ENCODE data around the gene ATP6V0D1.

ATP6V0D1 gene

DNA sequence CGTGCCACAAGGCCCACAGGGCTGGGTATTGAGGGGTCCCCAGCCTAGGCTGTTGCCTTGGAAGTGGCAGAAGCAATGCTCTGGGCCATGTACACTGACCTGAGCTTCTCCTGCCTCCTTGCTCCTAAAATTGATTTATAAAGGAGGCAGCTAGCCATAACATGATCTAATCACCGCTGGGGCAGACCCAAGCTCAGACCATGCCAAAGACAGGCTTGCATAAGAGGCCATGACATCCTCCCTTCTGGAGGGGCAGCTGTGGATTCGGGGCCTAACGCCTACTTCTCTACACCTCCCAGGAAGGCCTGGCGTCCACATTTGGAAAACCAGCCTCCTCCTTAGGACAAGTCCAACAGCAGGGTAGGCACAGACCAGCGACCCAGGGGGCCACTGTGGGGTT lies 37.7 kb downstream of the ATP6V0D1 start:
- no peak for DNase-seq

DNA sequence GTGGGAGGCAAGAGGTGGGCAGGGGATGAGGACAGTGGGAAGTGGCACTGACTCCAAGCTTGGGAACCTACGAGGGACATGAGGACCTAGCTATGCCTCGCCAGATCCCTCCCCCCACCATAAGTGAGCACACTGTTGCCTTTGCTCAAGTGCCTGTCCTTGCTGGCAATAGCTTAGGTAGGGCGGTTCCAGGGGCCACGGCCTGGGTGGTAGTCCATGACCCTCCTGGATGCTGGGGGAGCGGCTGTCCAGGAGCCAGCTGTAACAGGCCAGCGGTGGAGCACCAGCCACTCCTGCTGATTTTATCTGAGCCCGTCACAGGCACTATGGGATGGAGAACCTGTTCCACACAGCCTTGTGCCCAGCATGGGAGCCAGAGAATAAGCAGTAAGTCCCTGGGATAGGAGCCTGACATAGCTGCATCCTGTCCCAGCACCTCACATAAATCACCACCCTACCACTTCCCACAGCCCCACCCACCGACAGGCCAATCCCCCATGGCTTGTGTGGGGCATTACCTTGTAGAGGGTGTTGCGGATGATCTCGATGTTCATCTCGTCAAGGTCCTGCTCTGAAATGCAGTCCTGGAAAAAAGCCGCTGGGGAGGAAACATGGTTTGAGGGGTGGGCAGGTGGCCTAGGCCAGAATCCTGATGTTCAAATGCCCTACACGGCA lies 38.2 kb downstream of the ATP6V0D1 start:
- DNase-seq, result no peak

DNA sequence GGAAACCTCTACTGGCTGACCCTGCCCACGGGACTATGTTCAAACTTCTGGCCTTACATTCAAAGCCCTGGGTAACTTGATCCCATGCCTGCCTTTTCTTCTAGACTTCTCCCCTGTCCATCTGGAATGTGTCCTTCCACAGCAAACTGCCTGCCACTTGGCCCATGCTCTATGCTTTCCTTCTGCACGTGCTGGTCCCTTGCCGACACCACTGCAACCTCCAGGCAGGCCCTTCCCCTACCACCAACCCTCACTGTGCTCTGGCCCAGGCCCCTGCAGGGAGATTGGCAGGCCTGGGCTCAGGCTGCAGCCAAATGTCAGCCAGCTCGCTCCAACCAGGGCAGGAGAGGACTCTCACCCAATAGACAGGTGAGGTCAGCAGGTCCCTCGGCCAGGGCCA lies 39.0 kb downstream of the ATP6V0D1 start:
- DNase-seq, result no peak

DNA sequence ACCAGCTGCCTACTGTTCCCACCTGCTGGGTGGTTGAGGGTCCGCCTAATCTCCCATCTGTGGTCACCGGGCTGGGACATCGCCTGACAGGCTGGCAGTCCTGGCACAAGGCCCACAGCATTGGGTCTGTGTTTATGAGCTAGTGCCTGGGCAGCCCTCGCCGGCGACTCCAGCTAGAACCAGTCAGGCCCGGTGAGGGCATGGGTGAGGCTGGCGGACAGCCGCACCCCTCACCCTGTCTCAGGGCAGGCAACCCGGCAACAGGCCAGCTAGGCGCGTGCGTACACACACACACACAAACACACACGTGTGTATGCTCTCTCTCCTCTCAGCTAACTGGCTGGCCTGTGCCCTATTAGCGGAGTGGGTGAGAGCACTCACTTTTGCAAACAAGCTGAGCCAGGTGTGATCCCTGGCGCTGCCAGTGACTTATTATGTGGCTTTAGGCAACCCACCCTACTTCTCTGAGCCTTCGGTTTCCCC lies 39.6 kb downstream of the ATP6V0D1 start:
- no peak for DNase-seq

DNA sequence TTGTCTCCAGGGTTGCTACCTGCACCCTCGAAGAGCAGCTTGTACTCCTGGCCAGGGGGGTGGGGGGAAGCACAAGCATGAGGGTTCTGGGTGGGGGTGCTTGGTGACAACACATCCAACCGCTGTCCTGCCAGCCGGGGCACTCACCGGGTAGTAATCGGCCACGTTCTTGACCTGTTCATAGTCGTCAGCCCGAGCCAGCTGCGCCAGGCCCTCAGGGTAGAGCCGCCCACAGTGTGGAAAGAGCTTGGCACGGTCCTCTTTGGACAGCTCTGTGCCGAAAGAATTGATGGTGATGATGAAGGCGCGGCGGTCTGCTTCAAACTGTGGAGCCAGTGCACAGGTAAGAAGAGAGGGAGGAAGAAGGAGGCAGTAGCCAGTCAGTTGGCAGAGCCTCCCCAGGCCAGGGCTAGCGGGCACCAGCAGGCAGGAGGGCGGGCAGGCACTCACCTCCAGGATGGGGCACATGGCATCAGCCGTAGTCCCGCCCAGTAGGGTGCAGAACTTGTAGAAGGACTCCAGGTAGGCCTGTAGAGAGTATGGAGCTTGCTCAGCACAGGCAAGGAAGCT lies 42.0 kb downstream of the ATP6V0D1 start:
- DNase-seq, result no peak

DNA sequence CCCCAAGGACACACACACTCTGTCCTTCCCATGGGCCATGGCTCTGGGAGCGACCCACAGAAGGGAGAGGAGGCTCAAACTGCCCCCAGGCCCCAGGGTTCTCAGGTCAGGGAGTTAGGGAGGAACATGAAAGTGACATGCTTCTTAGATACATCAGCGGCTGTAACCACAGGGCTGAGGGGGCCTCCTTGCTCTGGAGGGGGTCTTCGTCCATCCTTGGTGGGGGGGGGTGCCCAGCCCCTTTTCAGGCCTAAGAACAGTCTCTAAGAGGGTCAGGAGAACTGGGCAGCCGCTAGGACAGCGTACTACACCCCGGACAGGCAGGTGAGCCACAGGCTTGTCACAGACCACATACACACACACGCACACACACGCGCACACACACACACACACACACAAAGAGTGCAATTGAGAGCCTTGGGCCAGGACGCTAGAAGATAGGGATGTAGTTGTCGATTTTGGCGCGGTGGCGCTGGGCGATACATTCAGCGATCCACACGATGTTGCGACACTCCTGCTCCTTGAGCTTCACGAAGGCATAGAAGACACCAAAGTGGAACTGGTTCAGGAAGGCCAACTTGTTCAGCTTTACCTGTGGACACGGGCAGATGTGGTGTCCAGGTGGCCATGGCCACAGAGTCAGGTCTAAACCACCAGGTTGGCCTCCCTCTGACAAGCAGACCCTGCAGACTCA lies 42.7 kb downstream of the ATP6V0D1 start:
- DNase-seq, result no peak

DNA sequence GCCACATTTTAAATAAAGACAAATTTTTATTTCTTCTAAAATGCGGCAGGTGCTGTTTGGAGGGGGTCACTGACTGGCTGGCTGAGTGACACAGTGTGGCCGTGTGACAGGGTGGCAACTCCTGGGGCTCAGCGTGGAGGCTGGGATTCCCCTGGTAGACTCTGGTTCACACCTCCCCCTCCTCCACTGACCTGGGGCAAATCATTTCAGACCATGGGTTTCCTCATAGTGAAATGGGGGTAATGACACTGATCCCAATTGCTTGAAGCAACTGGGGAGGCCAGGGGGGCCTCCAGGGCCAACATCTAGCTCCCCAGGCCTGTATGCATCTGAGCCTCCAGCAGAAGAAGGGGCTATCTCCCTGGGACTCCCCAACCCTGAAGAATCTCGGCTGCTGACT lies 43.4 kb downstream of the ATP6V0D1 start:
- no peak for DNase-seq

DNA sequence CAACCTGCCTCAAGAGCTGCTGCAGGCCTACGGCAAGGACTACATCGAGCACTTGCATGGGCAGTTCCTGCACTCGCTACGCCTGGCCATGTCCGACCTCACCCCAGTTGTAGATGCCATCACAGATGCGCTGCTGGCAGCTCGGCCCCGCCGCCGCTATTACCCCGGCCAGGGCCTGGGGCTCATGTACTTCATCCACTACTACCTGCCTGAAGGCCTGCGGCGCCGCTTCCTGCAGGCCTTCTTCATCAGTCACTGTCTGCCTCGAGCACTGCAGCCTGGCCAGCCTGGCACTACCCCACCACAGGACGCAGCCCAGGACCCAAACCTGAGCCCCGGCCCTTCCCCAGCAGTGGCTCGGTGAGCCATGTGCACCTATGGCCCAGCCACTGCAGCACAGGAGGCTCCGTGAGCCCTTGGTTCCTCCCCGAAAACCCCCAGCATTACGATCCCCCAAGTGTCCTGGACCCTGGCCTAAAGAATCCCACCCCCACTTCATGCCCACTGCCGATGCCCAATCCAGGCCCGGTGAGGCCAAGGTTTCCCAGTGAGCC lies 44.2 kb downstream of the ATP6V0D1 start:
- DNase-seq, result no peak

DNA sequence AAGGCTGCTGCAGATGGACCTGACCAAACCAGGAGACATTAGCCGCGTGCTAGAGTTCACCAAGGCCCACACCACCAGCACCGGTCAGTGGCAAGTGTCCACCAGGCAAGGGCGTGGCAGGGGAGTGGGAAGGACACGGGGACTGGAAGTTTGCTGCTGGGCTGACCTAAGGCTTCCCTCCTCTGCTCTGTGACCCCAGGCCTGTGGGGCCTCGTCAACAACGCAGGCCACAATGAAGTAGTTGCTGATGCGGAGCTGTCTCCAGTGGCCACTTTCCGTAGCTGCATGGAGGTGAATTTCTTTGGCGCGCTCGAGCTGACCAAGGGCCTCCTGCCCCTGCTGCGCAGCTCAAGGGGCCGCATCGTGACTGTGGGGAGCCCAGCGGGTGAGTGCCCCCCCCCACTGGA lies 45.2 kb downstream of the ATP6V0D1 start:
- DNase-seq, result no peak

DNA sequence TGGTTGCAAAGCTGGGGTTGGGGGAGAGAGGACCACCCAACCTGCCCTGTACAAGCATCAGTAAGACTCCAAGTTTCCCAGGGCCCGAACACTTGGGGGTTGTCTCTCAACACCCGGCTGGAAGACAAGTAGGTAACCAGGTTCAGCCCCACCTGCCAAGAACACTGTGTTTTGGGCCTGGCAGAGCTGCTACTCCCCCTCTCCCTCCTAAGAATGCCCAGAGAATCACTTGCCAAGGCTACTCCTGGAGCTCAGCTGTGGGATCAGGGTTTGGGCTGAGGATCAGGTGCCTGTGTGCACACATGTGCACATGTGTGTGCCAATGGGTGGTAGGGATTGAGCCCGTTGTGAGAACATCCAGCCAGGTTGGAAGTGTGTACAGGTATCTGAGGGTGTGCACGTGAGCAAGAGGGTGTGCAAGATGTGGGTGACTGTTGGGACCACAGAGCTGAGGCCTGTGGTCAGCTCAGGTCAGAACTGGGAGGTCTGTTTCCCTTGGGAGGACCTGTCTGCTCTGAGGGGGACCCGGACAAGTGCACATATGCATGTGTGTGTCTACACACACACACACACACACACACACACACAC lies 47.7 kb downstream of the ATP6V0D1 start:
- no peak for DNase-seq

DNA sequence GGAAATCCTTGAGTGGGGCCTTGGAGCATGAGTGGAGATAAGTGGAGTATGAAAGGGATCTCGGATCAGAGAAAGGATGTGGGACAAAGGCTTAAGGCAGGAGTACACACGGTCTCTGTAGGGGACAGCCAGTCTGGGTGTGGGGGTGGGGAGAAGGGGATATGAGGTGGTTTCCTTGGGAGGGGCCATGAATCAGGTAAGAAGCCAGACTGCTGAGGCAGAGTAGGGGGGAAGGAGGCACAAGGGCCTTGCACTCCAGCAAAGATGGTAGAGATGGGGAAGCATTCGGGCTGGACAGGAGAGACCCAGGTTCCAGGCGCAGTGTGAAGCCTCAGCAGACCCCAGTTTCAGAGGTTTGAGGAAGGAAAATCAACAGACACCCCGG lies 48.5 kb downstream of the ATP6V0D1 start:
- DNase-seq, result no peak

DNA sequence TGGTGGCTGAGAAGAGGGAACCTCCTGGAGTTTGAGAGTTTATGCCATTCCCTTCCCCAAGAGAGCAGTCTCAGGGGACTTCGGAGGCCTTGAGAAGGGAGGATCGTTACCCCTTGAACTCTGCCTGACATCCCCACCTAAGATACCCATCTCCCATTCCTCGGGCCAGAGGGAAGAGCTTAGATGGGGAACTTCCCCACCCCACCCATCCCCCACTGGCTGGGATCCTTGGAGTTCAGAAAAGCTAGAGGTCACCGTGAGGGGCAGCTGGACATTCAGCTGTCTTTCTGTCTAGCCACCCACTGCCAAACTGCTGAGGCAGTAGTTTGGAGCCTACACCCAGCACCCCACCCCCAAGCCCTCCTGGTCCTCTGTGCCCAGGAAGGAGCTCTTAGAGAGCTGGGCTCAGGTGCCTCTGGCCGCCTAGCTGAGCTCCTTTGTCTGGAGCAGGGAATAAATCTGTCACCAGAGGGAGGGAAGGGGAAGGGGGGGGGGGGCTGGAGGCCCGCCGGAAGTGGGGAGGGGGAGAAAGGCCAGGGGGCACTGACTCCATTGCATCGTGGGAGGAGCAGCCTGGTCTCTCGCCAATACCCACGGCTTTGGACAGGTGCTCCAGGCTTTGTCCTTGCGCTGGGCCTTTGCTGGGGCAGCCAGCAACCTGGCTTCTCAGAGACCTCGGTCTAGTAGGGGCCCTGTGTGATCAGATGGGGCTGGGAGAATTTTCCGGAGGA lies 49.0 kb downstream of the ATP6V0D1 start:
- no peak for DNase-seq

DNA sequence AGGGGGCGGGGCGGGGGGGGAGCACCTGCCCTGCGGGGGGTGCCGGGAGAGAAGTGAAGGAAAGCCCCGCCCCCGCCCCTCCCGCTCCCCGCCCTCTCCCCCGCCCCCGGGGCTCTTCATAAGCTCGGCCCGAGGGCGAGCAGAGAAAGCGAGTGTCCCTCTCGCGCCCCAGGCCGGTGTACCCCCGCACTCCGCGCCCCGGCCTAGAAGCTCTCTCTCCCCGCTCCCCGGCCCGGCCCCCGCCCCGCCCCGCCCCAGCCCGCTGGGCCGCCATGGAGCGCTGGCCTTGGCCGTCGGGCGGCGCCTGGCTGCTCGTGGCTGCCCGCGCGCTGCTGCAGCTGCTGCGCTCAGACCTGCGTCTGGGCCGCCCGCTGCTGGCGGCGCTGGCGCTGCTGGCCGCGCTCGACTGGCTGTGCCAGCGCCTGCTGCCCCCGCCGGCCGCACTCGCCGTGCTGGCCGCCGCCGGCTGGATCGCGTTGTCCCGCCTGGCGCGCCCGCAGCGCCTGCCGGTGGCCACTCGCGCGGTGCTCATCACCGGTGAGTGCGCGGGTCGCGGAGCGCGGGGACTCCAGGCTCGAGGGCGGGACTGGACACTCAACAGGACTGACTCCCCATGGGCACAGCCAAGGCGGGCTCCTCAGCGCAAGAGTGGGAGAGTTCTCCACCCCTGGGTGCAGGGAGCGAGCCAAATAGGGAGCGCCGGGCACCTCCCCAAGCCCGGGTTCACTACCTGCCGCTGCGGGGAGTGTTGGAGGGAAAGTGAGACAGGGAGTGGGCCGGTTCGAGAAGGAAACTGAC lies 49.8 kb downstream of the ATP6V0D1 start, which contains the start of gene HSD11B2:
Gene HSD11B2, plus strand, starts transcription at position 145 of the 798 bp plus-strand sequence. Its CDS starts 128 bp downstream, at position 273.
- peak; percentile 34 for DNase-seq

DNA sequence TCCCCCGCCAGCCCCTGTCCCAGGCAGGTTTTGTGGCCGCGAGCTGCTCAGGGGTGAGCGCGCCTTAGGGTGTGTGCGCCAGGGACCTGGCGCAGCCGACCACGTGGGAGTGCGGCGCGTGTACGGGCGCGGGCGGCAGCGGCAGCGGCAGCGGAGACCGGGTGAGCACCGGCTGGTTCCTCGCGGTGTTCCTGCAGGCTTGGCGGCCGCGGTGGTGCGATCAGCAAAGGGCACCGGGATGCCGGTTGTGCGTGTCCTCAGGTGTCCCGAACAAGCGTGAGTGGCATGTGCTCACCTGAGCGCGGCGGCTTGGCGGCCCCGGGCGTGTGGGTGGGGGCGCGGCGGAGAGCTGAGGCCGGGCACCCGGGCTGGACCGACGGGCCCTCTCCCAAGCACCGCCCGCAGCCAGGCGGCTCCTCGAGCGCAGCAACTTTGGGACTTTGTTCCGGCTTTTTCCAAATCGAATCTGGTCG lies 50.4 kb downstream of the ATP6V0D1 start:
- DNase-seq, result peak; percentile 39

DNA sequence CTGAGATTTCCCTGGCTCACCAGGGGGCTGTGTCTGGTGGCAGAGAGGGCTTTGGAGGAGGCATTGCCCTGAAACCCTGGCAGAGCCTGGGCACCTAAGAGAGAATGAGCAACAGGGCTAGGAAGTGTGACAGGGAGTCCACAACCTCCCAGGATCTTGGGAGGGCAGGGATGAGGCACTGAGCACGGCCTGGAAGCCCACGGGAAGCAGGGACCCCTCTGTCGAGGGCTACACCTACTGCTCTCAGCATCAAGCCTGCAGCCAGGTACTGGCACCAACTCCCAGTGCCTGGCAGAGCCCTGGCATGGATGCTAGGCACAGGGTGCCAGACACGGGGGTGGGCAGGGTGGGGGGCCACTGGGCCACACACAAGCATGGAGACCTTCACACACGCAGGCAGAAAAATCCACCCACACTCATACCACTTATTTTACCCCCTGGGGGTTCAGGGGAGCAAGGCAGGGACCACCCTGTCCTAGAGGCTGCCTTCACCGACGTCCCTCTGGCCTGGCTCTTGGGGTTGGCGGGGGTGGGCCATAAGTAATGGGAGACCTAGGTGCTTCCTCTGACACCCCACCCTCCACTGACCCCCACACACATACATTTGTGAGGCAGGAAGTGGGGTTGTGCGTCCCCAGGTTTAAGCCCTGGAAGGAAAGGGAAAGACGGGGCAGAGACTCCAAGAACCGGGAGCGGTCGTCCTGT lies 51.0 kb downstream of the ATP6V0D1 start:
- no peak for DNase-seq

DNA sequence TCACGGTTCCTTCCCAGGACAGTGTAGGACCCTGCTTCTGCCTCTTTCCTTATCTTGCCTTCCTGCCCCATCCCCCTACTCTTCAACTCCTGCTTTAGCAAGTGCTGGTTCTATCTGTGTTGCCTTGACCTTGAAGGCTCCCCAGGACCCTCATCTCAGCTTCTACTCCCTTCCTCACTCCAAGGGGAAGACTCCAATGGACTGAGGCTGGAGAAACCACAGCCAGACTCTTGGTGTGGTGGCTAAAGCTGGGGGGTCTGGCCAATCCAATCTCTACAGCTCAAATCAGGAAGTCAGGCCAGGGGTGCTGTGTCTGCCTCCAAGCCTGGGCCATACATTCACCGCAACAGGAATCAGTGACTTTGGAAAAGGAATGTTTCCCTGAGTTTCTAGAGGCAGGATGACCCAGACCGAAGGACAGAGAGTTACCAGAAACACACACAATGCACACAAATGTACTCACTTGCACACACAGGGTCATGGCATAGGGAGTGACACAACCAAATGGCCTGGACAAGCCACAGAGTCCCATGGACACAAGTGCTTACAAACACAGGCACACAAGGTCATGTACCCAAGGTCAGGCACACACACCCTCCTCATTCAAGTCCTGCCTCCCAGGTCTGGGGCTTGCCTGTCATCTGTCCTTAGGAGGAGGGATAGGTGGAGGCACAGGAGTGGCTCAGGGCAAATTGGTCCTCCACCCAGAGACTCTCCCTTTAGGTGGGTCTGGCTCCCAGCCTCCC lies 51.7 kb downstream of the ATP6V0D1 start:
- no peak for DNase-seq

DNA sequence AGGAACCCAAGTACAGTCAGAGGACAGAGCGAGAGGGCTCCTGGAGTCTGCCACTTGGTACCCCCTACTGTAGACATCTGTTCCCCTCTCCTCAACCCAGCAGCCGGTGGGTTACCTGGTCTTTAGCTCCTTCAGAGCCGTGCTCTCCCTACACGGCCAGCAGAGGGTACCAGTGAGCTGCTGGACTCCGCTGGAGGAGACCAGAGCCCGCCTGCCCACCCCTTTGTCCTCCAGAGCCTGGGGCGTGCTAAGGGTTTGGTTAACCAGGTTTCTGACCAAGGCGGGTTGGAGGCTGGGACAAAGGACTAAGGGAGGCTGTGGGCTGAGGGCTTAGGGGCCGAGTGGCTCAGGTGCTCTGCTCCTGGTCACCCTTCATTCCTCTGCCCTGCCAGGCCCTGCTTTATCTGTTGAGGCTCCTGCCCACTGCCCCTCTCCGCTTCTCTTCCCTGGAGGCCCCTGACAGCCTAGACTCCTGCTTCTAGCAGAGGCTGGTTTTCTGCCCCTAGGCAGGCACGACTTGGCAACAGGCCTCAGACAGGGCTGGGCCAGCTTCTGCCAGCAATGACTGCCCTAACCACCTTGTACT lies 52.7 kb downstream of the ATP6V0D1 start:
- DNase-seq, result peak; percentile 62

DNA sequence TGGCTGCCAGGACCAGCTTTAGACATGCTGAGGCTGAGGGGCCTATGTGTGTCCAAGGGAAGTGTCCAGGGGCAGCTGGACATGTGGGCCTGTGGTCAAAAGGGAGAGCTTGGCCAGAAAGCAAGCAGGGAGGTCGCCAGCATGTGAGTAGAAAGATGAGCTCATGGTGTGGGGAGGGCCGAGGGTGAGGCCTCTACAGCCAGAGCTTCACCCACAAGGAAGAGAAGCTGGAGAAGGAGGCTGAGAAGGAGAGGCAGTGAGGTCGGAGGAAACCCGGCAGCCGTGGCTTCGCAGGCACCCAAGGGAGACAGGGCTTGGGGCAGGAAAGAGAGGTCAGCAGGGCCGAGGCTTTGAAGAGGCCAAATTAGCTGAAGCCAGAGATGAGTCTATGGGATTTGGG lies 54.0 kb downstream of the ATP6V0D1 start:
- no peak for DNase-seq

DNA sequence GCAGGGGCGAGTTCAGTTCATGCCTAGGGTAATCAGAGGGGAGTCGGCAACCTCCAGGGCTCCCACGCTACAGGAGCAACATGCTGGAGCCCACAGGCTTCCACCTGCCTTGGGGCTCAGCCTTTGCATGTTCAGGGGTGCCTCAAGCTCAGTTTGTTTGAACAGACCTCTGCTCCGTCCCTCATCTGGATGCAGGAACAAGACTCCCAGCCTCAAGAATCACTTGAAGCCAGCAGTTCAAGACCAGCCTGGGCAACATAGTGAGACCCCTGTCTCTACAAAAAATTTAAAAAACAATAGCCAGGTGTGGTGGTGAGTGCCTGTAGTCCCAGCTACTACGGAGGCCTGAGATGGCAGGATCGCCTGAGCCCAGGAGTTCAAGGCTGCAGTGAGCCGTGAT lies 54.9 kb downstream of the ATP6V0D1 start:
- DNase-seq, result no peak

DNA sequence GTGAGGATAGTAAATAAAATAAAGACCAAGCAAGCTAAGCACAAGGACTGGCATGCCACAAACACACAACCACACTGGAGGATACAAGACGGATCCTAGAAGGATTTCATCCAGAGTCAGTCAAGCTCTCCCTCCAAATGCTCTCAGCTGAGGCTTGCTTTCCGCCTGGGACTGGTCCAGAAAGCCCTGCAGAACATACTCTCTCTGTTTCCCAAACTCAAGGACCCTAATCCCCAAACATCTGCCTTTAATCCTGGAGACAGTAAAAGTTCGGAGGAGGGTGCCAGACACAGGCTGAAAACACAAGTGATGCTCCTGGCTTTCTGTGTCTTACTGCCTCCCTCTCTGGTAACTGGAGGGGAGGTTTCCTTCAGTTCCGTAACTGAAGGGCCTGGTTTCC lies 55.4 kb downstream of the ATP6V0D1 start:
- DNase-seq, result no peak
